Caco-2 (cell line): ENCODE data around the gene ANKMY1. TPM values are rescaled to one million over a fixed set of nuclear protein-coding genes. Genes with fewer than 3 reads are reported as not detected.

ENCODE experiments used
- BruUV-seq: library from RNA; stranded (reverse); fragments of 400-500 nt; replicated peaks from 2 replicates; lab custom pipeline; 2021; lab: Mats Ljungman, UMichigan
- CTCF ChIA-PET: fragments of 300-600 bp; sonication (Branson Sonifier 250); formaldehyde crosslinking; loops from one replicate; lab custom pipeline; 2022; ENCODE audit warnings: antibody characterized with exemption; lab: Charles Lee
- POLR2A ChIA-PET: fragments of 300-600 bp; sonication (Branson Sonifier 250); formaldehyde crosslinking; loops from one replicate; lab custom pipeline; 2022; ENCODE audit warnings: antibody characterized with exemption; lab: Charles Lee
- DNase-seq, 2 experiments: peaks; one replicate each; pipeline versions ENCODE4 v3.0.0 to v3.0.0-alpha.2; 2020 to 2022
- H3K27me3 ChIP-seq: replicated peaks from 2 replicates; pipeline ENCODE4 v1.6.0; 2011; ENCODE audit warnings: low read length; ENCODE audit not compliant: control insufficient read depth, insufficient read depth
- H3K36me3 ChIP-seq: 2 replicates; pipeline ENCODE4 v1.5.1; 2011; ENCODE audit warnings: low read length; ENCODE audit not compliant: control insufficient read depth, insufficient read depth
- H3K4me1 ChIP-seq: fragments of 250-450 bp; sonication (Bioruptor Pico); 2 replicates; pipeline ENCODE4 v1.5.1; 2020; ENCODE audit warnings: mild to moderate bottlenecking
- H3K4me3 ChIP-seq: 2 replicates; pipeline ENCODE4 v1.5.1; 2011; ENCODE audit warnings: low read depth, mild to moderate bottlenecking, control low read depth, low read length
- H3K9me3 ChIP-seq: fragments of 250-450 bp; sonication (Bioruptor Pico); 2 replicates; pipeline ENCODE4 v1.5.1; 2020; ENCODE audit warnings: mild to moderate bottlenecking, moderate library complexity
- H3K27ac Mint-ChIP-seq: one replicate; pipeline ENCODE4 v1.8.0; 2022; ENCODE audit warnings: mixed read lengths; ENCODE audit not compliant: unreplicated experiment
- H3K27me3 Mint-ChIP-seq: one replicate; pipeline ENCODE4 v1.8.0; 2022; ENCODE audit warnings: mixed read lengths; ENCODE audit not compliant: insufficient read depth, unreplicated experiment
- H3K36me3 Mint-ChIP-seq: one replicate; pipeline ENCODE4 v1.8.0; 2022; ENCODE audit warnings: mild to moderate bottlenecking, mixed read lengths; ENCODE audit not compliant: insufficient read depth, unreplicated experiment
- H3K4me1 Mint-ChIP-seq: one replicate; pipeline ENCODE4 v1.8.0; 2022; ENCODE audit warnings: low read depth, mixed read lengths; ENCODE audit not compliant: unreplicated experiment
- H3K4me3 Mint-ChIP-seq: one replicate; pipeline ENCODE4 v1.8.0; 2022; ENCODE audit warnings: mild to moderate bottlenecking, moderate library complexity, mixed read lengths; ENCODE audit not compliant: unreplicated experiment
- H3K9me3 Mint-ChIP-seq: one replicate; pipeline ENCODE4 v1.8.0; 2022; ENCODE audit warnings: mixed read lengths; ENCODE audit not compliant: unreplicated experiment
- intact Hi-C: fragments of 100-400 bp; cut with micrococcal nuclease; formaldehyde crosslinking; loops from one replicate; pipeline ENCODE4 v1.10.0; 2022; ENCODE audit not compliant: unreplicated experiment
- total RNA-seq: library from RNA; stranded (reverse); gene quantifications from 2 replicates; pipeline ENCODE4 v1.2.3, GENCODE V29; 2022
- TF ChIP-seq, protein P1 (sequence below), 2 experiments: fragments of 200-600 bp in 1 of 2; IDR thresholded peaks; 1 replicate in 1 of 2; 2 replicates in 1 of 2; pipeline versions ENCODE4 v1.5.1 to v1.8.0; 2011 to 2022; ENCODE audit warnings: antibody characterized with exemption in 1 of 2, control low read depth in 1 of 2, inconsistent platforms in 1 of 2, low read depth in 1 of 2, low read length in 1 of 2, mild to moderate bottlenecking in 1 of 2, moderate library complexity in 1 of 2; ENCODE audit not compliant: insufficient read depth in 1 of 2, severe bottlenecking in 1 of 2, unreplicated experiment in 1 of 2

ANKMY1 gene
- total RNA-seq, 1 experiment from 2014 or later: 12.2 TPM

DNA sequence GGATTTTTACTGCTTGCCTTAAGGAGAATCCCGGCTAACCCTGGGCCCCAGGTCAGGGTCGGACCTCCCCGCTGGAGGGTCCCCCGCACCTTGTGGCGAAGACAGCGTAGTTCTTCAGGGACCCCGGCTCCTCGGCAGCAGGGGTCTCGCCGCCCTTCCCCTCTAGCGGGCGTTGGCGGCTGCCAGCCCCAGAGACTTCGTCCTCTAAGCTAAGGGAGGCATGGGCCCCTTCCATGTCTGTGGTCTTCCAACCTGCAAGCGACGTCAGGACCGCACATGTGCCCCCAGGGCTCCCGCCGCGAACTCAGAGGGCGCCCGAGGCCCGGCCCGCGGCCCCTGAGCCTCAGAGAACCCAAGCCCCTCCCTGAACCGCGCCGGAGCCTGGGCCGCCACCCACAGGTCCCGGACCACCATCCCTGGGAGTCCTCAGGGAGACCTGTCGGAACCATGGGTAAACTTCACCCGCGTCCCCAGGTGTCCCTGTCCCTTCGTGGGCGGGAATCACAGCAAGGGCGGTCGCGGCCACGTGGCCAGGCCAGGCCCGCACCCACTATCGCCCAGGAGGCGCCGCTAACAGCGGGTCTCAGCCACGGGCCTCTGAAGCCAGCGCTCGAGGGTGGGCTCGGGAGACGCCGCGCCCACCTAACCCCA lies 562 bp downstream of the ANKMY1 start:
- no peak overlapping the region for H3K4me3 Mint-ChIP-seq
- H3K36me3 Mint-ChIP-seq: peaks cover 18% of the 10 kb centered on the region
- H3K27ac Mint-ChIP-seq: no peak overlapping the region
- Histone ChIP-seq H3K4me3 (no peak overlapping the region), H3K27me3 (no peaks in the 10 kb centered on the region), H3K36me3 (no peaks in the 10 kb centered on the region), H3K9me3 (no peaks in the 10 kb centered on the region), H3K4me1 (peaks cover 6% of the 10 kb centered on the region; the same call in 1 of the 2 replicates)
- POLR2A ChIA-PET: no interaction called here
- intact Hi-C loops: no loop called here
- CTCF ChIA-PET: no interaction called here
- H3K9me3 Mint-ChIP-seq: no peaks in the 10 kb centered on the region
- no peaks in the 10 kb centered on the region for H3K27me3 Mint-ChIP-seq
- DNase-seq: no peak
- H3K4me1 Mint-ChIP-seq: peaks cover 7% of the 10 kb centered on the region
- no TSS peak for BruUV-seq
- TF ChIP-seq, protein P1, sequence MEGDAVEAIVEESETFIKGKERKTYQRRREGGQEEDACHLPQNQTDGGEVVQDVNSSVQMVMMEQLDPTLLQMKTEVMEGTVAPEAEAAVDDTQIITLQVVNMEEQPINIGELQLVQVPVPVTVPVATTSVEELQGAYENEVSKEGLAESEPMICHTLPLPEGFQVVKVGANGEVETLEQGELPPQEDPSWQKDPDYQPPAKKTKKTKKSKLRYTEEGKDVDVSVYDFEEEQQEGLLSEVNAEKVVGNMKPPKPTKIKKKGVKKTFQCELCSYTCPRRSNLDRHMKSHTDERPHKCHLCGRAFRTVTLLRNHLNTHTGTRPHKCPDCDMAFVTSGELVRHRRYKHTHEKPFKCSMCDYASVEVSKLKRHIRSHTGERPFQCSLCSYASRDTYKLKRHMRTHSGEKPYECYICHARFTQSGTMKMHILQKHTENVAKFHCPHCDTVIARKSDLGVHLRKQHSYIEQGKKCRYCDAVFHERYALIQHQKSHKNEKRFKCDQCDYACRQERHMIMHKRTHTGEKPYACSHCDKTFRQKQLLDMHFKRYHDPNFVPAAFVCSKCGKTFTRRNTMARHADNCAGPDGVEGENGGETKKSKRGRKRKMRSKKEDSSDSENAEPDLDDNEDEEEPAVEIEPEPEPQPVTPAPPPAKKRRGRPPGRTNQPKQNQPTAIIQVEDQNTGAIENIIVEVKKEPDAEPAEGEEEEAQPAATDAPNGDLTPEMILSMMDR (IDR thresholded peaks at IDR 0.05; ENCODE audit: insufficient read depth in 1 of 2, low read depth in 1 of 2, low read length in 1 of 2, severe bottlenecking in 1 of 2, unreplicated experiment in 1 of 2): no peak

DNA sequence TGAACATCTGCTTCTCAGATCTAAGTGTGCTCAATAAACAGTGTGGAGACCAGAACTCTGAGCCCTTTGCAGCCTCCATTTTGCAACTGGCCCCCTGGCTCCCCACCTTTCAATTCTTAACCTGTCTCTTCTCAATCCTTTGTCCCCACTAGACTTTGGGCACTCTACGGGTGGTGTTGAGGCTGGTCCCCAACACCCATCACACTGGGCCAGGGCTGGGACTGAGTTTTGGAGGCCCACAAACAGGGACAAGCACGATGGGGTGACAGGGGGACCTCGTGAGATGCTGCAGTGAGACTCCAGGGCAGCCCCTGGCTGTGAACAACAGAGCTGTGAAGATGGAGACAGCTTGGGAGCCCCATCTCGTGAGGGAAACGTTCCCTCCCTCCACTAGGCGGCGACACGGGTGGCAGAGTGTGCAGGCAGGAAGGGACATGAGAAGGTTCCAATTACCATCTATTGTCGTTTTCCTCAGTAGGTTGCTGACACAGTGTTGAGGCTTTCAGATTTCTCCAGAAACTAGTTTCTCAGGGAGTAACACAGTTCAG lies 1.2 kb downstream of the ANKMY1 start:
- Histone ChIP-seq H3K4me1 (peaks cover 6% of the 10 kb centered on the region; the same call in 1 of the 2 replicates), H3K36me3 (no peaks in the 10 kb centered on the region), H3K4me3 (no peak overlapping the region), H3K9me3 (no peaks in the 10 kb centered on the region), H3K27me3 (no peaks in the 10 kb centered on the region)
- Mint-ChIP-seq H3K27me3 (no peaks in the 10 kb centered on the region), H3K36me3 (peaks cover 24% of the 10 kb centered on the region), H3K4me3 (no peak overlapping the region), H3K4me1 (peaks cover 5% of the 10 kb centered on the region), H3K9me3 (no peaks in the 10 kb centered on the region), H3K27ac (no peak overlapping the region)
- intact Hi-C loops: no loop called here
- peak; percentile 38 to 46 for DNase-seq
- CTCF ChIA-PET: no interaction called here
- TF ChIP-seq, protein P1 (IDR thresholded peaks at IDR 0.05; ENCODE audit: insufficient read depth in 1 of 2, low read depth in 1 of 2, low read length in 1 of 2, severe bottlenecking in 1 of 2, unreplicated experiment in 1 of 2): peak in 1 of 2 experiments; percentile 29
- BruUV-seq: no TSS peak
- POLR2A ChIA-PET: no interaction called here

DNA sequence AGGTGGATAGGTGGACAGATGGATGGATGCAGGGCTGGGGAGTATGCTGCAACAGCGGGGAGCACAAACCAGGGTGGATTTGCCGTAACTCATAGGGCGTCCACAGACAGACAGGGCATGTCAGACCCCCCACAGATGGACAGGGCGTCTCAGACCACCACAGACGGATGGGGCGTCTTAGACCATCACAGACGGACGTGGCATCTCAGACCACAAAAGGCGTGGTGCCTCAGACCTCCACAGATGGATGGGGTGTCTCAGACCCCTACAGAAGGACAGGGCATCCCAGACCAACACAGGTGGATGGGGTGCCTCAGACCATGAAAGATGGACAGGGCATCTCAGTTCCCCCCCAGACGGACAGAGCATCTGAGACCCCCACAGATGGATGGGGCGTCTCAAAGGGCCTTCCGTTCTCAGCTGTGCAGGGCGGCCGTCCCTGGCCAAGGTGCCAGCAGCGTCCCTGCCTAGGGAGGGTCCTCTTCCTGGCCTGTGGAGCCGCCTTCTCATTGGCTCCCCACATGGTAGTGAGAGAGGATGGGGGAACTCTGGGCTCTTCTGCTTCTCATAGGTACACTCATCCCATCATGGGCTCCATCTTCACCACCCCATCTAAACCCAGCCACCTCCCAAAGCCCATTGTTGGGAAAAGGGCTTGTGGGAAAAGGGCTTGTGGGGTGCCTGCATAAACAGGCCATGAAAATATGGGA lies 2.1 kb downstream of the ANKMY1 start:
- Histone ChIP-seq H3K9me3 (no peaks in the 10 kb centered on the region), H3K4me3 (no peak overlapping the region), H3K36me3 (no peaks in the 10 kb centered on the region), H3K4me1 (peaks cover 6% of the 10 kb centered on the region; the same call in 1 of the 2 replicates), H3K27me3 (no peaks in the 10 kb centered on the region)
- TF ChIP-seq, protein P1 (IDR thresholded peaks at IDR 0.05; ENCODE audit: insufficient read depth in 1 of 2, low read depth in 1 of 2, low read length in 1 of 2, severe bottlenecking in 1 of 2, unreplicated experiment in 1 of 2): no peak
- CTCF ChIA-PET: no interaction called here
- Mint-ChIP-seq H3K4me1 (no peaks in the 10 kb centered on the region), H3K9me3 (no peaks in the 10 kb centered on the region), H3K4me3 (no peak overlapping the region), H3K27ac (no peak overlapping the region), H3K36me3 (peaks cover 17% of the 10 kb centered on the region), H3K27me3 (no peaks in the 10 kb centered on the region)
- no peak for DNase-seq
- BruUV-seq: no TSS peak
- intact Hi-C loops: no loop called here
- POLR2A ChIA-PET: no interaction called here
